Brain microvascular endothelial cell (primary cell): ENCODE results near the gene HOXA2.

ENCODE experiments used
- DNase-seq: peaks from one replicate; pipeline ENCODE4 v3.0.0-alpha.2; 2020
- H3K27ac ChIP-seq: fragments of 250-450 bp; sonication (Bioruptor Pico); 2 replicates; pipeline ENCODE4 v1.5.1; 2020; ENCODE audit warnings: mild to moderate bottlenecking, moderate library complexity
- H3K27me3 ChIP-seq: fragments of 250-450 bp; sonication (Bioruptor Pico); replicated peaks from 2 replicates; pipeline ENCODE4 v1.5.1; 2020; ENCODE audit warnings: mild to moderate bottlenecking
- H3K36me3 ChIP-seq: fragments of 250-450 bp; sonication (Bioruptor Pico); replicated peaks from 2 replicates; pipeline ENCODE4 v1.5.1; 2020; ENCODE audit warnings: mild to moderate bottlenecking
- H3K4me3 ChIP-seq: 2 replicates; pipeline ENCODE4 v1.5.1; 2011; ENCODE audit warnings: low read depth, mild to moderate bottlenecking, control low read depth, low read length, moderate library complexity
- CTCF ChIP-seq: IDR thresholded peaks from 2 replicates; pipeline ENCODE4 v1.5.1; 2011; ENCODE audit warnings: low read depth, mild to moderate bottlenecking, moderate library complexity, low read length, control low read depth, inconsistent platforms; ENCODE audit errors: missing control alignments
- in situ Hi-C: cut with HindIII; loops from 2 replicates; pipeline ENCODE4 v1.10.0; 2017; ENCODE audit warnings: low sequenced_read_pairs, low pct_ligation_motif_present

Gene HOXA2

DNA sequence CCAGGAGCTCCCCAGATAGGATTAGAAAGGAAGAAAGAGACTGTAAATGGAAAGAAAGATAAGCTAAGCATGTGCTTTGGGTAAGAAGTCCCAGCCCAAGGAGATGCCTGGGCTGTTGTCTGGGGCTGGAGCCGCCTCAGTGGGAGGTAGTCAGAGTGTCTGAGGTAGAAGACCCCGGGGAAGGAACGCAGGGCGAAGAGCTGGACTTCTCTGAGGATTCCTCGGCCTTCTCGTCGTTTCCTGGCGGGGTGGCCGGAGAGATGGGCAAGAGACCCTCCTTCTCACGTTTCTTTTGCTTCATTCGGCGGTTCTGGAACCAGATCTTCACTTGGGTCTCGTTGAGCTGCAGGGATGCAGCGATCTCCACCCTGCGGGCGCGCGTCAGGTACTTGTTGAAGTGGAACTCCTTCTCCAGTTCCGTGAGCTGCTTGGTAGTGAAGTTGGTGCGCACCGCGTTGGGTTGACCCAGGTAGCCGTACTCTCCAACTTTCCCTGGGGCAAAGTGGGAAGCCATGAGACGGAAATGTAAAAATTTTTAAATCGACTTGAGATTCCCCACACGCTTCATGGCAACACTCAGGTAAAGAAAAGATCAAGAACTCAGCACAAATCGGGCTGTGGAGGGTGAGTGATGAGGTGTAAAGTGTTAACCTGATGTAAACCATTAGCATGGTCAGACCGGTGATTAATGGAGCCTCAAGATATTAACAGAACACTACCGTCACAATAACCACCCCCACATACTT, 8.0 kb downstream of the HOXA2 start:
- in situ Hi-C loops = no loop called here
- no peak overlapping the region for H3K27ac ChIP-seq
- H3K4me3 ChIP-seq = no peak overlapping the region
- H3K27me3 ChIP-seq = peaks cover 92% of the 10 kb centered on the region
- TF ChIP-seq CTCF = no peak
- no peaks in the 10 kb centered on the region for H3K36me3 ChIP-seq
- DNase-seq = no peak

- in situ Hi-C loops = no loop called here
- no peaks in the 10 kb centered on the region for H3K36me3 ChIP-seq
- peaks cover 89% of the 10 kb centered on the region for H3K27me3 ChIP-seq
- no peak for DNase-seq
- no peak overlapping the region for H3K4me3 ChIP-seq
- TF ChIP-seq CTCF = no peak
- H3K27ac ChIP-seq = no peak overlapping the region
Observed at GRCh38 chr7:27093184-27093895, 9.1 kb downstream of the HOXA2 start.

DNA sequence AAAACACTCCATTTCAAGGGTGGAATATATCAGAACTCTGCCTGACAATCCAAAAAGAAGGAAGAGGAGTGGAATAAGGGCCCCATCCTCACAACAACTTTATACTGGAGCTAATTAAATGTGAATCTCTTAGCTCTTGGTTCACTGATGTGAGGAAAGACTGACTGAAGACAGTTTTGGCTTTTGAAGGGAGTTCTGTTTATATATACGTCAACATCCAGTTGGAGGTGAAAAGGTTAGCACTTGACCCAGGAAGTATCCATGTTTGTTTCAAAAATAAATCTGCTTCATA, 9.7 kb downstream of the HOXA2 start:
- Histone ChIP-seq H3K27me3 (peaks cover 89% of the 10 kb centered on the region), H3K36me3 (no peaks in the 10 kb centered on the region), H3K4me3 (no peak overlapping the region), H3K27ac (no peak overlapping the region)
- no peak for TF ChIP-seq CTCF
- in situ Hi-C loops = no loop called here
- no peak for DNase-seq

DNA sequence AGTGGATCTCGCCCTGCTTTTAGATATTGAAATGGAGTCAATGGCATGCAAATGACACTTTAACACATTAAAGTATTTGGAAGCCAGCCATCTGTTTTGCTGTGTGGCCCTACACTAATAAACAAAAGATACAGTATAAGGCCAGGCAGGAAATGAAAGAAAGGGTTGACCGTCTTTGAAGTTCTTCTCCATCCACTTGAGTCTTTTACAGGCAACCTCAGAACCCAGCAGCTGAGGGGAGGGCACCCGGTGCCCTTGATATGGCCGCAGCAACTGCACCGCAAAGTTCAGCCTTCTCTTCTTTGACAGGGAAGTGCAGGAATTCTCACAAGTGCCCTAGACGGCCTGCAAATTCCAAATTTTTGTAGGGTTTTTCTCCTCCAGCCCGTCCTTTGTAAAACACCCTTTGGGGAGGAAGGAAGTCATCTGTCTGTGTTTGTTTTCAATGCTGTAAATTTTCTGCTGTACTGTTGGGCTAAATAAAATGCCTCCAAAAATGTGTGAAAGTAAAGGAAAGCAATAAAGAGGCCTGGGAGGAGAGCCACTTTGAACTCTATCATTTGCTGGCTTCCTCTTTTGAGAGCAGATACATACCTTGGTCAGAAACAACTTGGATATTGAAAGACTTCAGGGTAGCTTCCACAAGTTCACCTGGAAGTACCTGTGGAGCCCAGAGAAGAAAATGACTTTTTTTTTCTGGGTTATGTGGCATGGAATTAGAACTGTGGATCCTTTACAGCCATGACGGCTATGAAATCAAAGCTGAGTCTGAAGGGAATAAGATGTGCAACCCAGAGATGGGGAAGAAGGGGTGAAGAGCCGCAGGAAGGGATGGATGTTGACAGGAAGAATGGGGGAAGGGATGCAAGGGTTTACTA, 10.3 kb downstream of the HOXA2 start:
- H3K27ac ChIP-seq = no peak overlapping the region
- H3K36me3 ChIP-seq = no peaks in the 10 kb centered on the region
- in situ Hi-C loops = no loop called here
- H3K4me3 ChIP-seq = no peak overlapping the region
- H3K27me3 ChIP-seq = peaks cover 89% of the 10 kb centered on the region
- DNase-seq = no peak
- no peak for TF ChIP-seq CTCF

DNA sequence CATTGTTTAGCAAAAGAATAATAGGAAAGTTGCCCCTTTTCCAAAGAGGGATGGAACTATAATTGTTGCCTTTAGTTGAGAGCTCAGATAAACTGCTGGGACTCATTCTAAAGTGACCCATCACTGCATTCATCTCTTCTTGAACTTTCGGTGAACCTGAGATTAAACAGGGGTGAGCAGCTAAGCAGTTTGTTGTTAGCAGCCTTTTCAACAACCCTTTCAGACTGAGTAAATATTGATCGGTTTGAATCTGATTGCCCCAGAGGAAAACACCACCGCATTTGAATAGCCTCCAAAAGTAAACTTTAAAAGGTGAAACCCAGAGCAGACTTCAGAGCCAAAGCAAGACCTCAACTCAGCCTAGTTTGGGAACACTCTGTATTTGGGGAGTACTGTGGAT, 11.4 kb downstream of the HOXA2 start:
- Histone ChIP-seq H3K4me3 (no peak overlapping the region), H3K36me3 (no peaks in the 10 kb centered on the region), H3K27me3 (peaks cover 79% of the 10 kb centered on the region), H3K27ac (no peak overlapping the region)
- DNase-seq = no peak
- in situ Hi-C loops = no loop called here
- no peak for TF ChIP-seq CTCF
